ENCODE data around the gene SNED1.

The SNED1 gene

DNA sequence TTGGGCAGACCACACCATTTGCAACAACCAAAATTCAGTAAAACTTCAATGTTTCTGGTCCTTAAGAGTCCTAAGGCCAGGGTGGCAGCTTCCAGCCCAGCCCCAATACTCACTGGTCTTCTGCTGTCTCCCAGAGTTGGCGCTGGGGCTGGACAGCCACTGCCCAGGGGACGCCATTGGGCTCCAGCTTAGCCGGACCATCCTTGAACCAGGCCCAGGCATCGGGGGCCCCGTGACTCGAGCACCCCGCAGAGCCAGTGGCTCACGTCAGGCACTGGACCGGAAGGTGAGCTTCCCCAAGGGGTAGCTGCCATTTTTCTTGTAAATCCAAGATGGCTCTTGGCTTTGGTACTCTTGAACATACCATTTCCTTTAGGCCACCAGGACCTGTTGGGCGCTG is 21.8 kb downstream of the SNED1 start:
- no peaks in the 10 kb centered on the region for H4K20me1 ChIP-seq (ENCODE audit: insufficient read depth)
- H3K36me3 ChIP-seq (ENCODE audit: insufficient read depth), result no peaks in the 10 kb centered on the region
- TF ChIP-seq, protein P1, sequence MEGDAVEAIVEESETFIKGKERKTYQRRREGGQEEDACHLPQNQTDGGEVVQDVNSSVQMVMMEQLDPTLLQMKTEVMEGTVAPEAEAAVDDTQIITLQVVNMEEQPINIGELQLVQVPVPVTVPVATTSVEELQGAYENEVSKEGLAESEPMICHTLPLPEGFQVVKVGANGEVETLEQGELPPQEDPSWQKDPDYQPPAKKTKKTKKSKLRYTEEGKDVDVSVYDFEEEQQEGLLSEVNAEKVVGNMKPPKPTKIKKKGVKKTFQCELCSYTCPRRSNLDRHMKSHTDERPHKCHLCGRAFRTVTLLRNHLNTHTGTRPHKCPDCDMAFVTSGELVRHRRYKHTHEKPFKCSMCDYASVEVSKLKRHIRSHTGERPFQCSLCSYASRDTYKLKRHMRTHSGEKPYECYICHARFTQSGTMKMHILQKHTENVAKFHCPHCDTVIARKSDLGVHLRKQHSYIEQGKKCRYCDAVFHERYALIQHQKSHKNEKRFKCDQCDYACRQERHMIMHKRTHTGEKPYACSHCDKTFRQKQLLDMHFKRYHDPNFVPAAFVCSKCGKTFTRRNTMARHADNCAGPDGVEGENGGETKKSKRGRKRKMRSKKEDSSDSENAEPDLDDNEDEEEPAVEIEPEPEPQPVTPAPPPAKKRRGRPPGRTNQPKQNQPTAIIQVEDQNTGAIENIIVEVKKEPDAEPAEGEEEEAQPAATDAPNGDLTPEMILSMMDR (conservative IDR thresholded peaks at IDR 0.05; ENCODE audit: low read depth, low read length), result no peak
- no peak overlapping the region for H3K9ac ChIP-seq
- H3K27ac ChIP-seq, result no peak overlapping the region
- no peaks in the 10 kb centered on the region for H3K4me1 ChIP-seq (ENCODE audit: low read depth, poor library complexity, severe bottlenecking)
- H3K27me3 ChIP-seq (ENCODE audit: insufficient read depth, low read depth), result peaks cover 6% of the 10 kb centered on the region; the same call in 1 of the 2 replicates
- no peak overlapping the region for H2AFZ ChIP-seq (ENCODE audit: low read depth)
- H3K79me2 ChIP-seq (ENCODE audit: insufficient read depth, low read depth), result no peaks in the 10 kb centered on the region
- no peak overlapping the region for H3K4me2 ChIP-seq
- no peak overlapping the region for H3K4me3 ChIP-seq (IDR thresholded peaks at IDR 0.05; ENCODE audit: insufficient read depth, low read depth, low read length)

DNA sequence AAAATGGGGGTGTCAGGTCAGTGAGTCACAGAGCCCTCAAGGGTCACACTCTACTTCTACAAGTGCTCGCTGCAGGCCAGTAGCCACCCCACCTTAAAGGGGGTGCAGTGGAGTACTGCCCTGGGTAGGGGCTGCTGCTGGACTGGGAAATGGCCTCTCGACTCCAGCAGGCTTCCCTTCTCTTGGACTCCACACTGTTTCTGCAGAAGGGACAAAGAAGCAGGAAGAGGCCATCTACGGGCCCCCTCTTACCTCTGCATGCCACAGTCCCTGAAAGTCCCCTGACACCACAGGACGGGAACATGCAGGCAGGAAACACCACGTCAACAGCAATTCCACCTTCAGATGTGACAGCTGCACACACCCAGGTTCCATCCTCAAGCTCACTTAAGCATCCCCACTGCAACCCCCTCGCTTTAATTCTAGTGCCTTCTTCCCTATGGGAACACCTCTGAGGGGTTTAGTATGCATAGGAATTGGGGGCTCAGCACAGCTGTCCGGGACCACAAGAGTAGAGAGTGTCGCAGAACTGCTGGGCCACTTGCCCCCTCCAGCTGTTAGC is 22.3 kb downstream of the SNED1 start:
- Histone ChIP-seq H3K9ac (no peak overlapping the region), H3K79me2 (ENCODE audit: insufficient read depth, low read depth) (no peaks in the 10 kb centered on the region), H3K27ac (no peak overlapping the region), H3K36me3 (ENCODE audit: insufficient read depth) (no peaks in the 10 kb centered on the region), H3K4me1 (ENCODE audit: low read depth, poor library complexity, severe bottlenecking) (no peaks in the 10 kb centered on the region), H3K4me2 (no peak overlapping the region), H3K27me3 (ENCODE audit: insufficient read depth, low read depth) (peaks cover 2% of the 10 kb centered on the region; the same call in 1 of the 2 replicates), H4K20me1 (ENCODE audit: insufficient read depth) (no peaks in the 10 kb centered on the region), H3K4me3 (IDR thresholded peaks at IDR 0.05; ENCODE audit: insufficient read depth, low read depth, low read length) (no peak overlapping the region), H2AFZ (ENCODE audit: low read depth) (no peak overlapping the region)
- TF ChIP-seq, protein P1 (conservative IDR thresholded peaks at IDR 0.05; ENCODE audit: low read depth, low read length), result no peak

DNA sequence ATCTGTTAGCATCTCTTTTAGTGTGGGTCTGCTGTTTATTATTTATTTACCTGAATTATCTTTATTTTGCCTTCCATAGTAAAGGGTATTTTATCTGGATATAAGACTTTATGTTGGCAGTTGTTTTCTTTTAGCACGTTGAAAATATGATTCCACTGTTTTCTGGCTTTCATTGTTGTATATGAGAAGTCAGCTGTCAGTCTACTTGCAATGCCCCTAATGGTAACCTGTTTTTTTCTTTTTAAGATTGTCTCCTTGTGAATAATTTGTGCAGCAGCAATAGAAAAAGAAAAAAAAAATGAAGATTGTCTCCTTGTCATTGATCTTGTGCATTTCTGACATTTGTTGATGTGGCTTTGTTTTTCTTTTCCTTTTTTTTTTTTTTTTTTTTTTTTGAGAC is 27.2 kb downstream of the SNED1 start:
- H3K27me3 ChIP-seq (ENCODE audit: insufficient read depth, low read depth), result peaks cover 2% of the 10 kb centered on the region; the same call in 1 of the 2 replicates
- H3K4me3 ChIP-seq (IDR thresholded peaks at IDR 0.05; ENCODE audit: insufficient read depth, low read depth, low read length), result no peak overlapping the region
- H3K27ac ChIP-seq, result no peak overlapping the region
- H3K79me2 ChIP-seq (ENCODE audit: insufficient read depth, low read depth), result no peaks in the 10 kb centered on the region
- no peaks in the 10 kb centered on the region for H3K4me1 ChIP-seq (ENCODE audit: low read depth, poor library complexity, severe bottlenecking)
- no peak overlapping the region for H3K4me2 ChIP-seq
- H3K9ac ChIP-seq, result no peak overlapping the region
- no peaks in the 10 kb centered on the region for H3K36me3 ChIP-seq (ENCODE audit: insufficient read depth)
- no peaks in the 10 kb centered on the region for H4K20me1 ChIP-seq (ENCODE audit: insufficient read depth)
- H2AFZ ChIP-seq (ENCODE audit: low read depth), result no peak overlapping the region
- TF ChIP-seq, protein P1 (conservative IDR thresholded peaks at IDR 0.05; ENCODE audit: low read depth, low read length), result no peak

DNA sequence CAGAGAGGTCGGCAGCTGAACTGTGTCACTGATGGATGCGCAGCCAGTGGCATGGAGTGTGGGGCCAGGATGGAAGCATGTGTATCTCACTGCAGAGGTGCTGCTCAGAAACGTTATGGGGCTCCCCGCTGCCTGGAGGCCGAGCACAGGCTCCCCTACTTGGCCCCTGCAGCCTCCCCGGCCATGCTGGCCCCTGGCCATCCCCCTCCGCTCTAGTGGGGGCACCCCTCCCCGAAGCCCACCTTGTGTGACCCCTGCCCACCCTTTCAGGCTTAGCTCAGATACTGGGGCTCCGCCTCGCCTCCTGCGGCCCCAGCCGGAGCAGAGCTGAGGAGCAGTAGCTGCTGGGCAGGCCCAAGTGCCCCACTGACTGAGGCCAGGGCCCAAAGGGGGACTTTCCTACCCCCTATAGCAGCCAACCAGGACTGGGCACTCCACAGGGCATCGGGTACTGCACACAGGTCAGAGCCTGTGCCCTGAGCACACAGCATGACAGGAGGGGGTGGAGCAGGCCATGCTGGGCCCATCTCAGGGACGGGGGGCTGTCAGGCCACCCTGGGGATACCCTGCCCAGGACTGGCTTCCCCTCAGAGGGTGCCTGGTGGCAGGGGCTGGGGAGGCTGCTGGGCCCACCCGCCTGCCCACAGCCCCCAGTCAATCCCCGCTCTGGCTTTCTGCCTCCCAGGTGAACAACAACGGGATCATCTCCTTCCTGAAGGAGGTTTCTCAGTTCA is 31.3 kb downstream of the SNED1 start:
- no peaks in the 10 kb centered on the region for H3K79me2 ChIP-seq (ENCODE audit: insufficient read depth, low read depth)
- no peak overlapping the region for H2AFZ ChIP-seq (ENCODE audit: low read depth)
- H3K9ac ChIP-seq, result no peak overlapping the region
- no peak overlapping the region for H3K4me3 ChIP-seq (IDR thresholded peaks at IDR 0.05; ENCODE audit: insufficient read depth, low read depth, low read length)
- H3K27ac ChIP-seq, result no peak overlapping the region
- H3K4me1 ChIP-seq (ENCODE audit: low read depth, poor library complexity, severe bottlenecking), result no peaks in the 10 kb centered on the region
- no peak overlapping the region for H3K4me2 ChIP-seq
- no peaks in the 10 kb centered on the region; the same call in 1 of the 2 replicates for H3K27me3 ChIP-seq (ENCODE audit: insufficient read depth, low read depth)
- TF ChIP-seq, protein P1 (conservative IDR thresholded peaks at IDR 0.05; ENCODE audit: low read depth, low read length), result no peak
- no peaks in the 10 kb centered on the region for H4K20me1 ChIP-seq (ENCODE audit: insufficient read depth)
- no peaks in the 10 kb centered on the region for H3K36me3 ChIP-seq (ENCODE audit: insufficient read depth)
